ENCODE results near the gene DPYD.

GRCh38 chr1:97139512-97139911 lies 781.3 kb downstream of the DPYD start:
- TF ChIP-seq POLR2A (IDR thresholded peaks at IDR 0.05; ENCODE audit: low read depth, low read length) = no peak
- TF ChIP-seq POLR2AphosphoS5 (IDR thresholded peaks at IDR 0.05; ENCODE audit: low read depth, low read length) = no peak
- no peak for TF ChIP-seq SPI1 (IDR thresholded peaks at IDR 0.05; ENCODE audit: low read depth, low read length)
- TF ChIP-seq PAX5 (IDR thresholded peaks at IDR 0.05; ENCODE audit: insufficient read depth, low read length, severe bottlenecking) = no peak
- no peak for TF ChIP-seq TAF1 (IDR thresholded peaks at IDR 0.05; ENCODE audit: low read depth, low read length)
